Sigmoid colon (tissue), 7 donors: Measurements from ENCODE around the gene ZFAND6. TPM values are rescaled to one million over a fixed set of nuclear protein-coding genes. Genes with fewer than 3 reads are reported as not detected.

ENCODE experiments used
- DNase-seq: peaks from one replicate; pipeline ENCODE4 v3.0.0-alpha.2; 2019
- H3K27ac ChIP-seq, 4 donors: fragments of 200-600 bp; sonication (generic); one replicate each; pipeline ENCODE4 v1.5.1; 2016 to 2019; ENCODE audit warnings: mild to moderate bottlenecking in 1 of 4
- H3K27me3 ChIP-seq, 3 donors: fragments of 200-600 bp; sonication (generic); one replicate each; pipeline ENCODE4 v1.5.1; 2019; ENCODE audit warnings: mild to moderate bottlenecking in 1 of 3
- H3K36me3 ChIP-seq, 4 donors: fragments of 200-600 bp; sonication (generic); one replicate each; pipeline ENCODE4 v1.5.1; 2016 to 2019
- H3K4me1 ChIP-seq, 4 donors: fragments of 200-600 bp; sonication (generic); one replicate each; pipeline ENCODE4 v1.5.1; 2017 to 2019
- H3K4me3 ChIP-seq, 4 donors: fragments of 200-600 bp; sonication (generic); one replicate each; pipeline ENCODE4 v1.5.1; 2017 to 2019; ENCODE audit warnings: mild to moderate bottlenecking in 2 of 4, moderate library complexity in 1 of 4
- H3K9me3 ChIP-seq, 4 donors: fragments of 200-600 bp in 3 of 4; sonication (generic) in 3 of 4; one replicate each; pipeline versions ENCODE4 v1.5.1 to v1.6.1; 2013 to 2019
- CTCF ChIP-seq, 4 experiments: fragments of 450-650 bp in 3 of 4; fragments of 200-600 bp in 1 of 4; IDR thresholded peaks; one replicate each; pipeline ENCODE4 v1.5.1; 2016 to 2019; ENCODE audit warnings: antibody characterized with exemption in 4 of 4, mild to moderate bottlenecking in 3 of 4, moderate library complexity in 2 of 4
- EP300 ChIP-seq, 4 donors: sonication (generic); formaldehyde crosslinking; IDR thresholded peaks; one replicate each; pipeline ENCODE4 v1.6.1; 2017; ENCODE audit warnings: antibody characterized with exemption in 4 of 4
- POLR2A ChIP-seq, 2 donors: fragments of 450-650 bp; IDR thresholded peaks; one replicate each; pipeline ENCODE4 v1.6.1; 2016; ENCODE audit warnings: antibody characterized with exemption in 2 of 2, mild to moderate bottlenecking in 2 of 2, moderate library complexity in 2 of 2
- POLR2AphosphoS5 ChIP-seq, 4 donors: sonication (generic); formaldehyde crosslinking; IDR thresholded peaks; one replicate each; pipeline ENCODE4 v1.6.1; 2017; ENCODE audit warnings: antibody characterized with exemption in 4 of 4
- WGBS, 2 donors: extraction: QIAGEN DNeasy Blood & Tissue Kit; methylation state at CpG; one replicate each; pipeline ENCODE4 v1.1.7; 2013; 5-methylcytosine and 5-hydroxymethylcytosine counted together
- intact Hi-C: fragments of 100-400 bp; cut with DNase I; formaldehyde crosslinking; loops from one replicate; pipeline ENCODE4 v1.15.1; 2023
- polyA plus RNA-seq, 3 donors: library from polyadenylated mRNA; stranded (reverse); fragments of 200-250 nt; gene quantifications; one replicate each; pipeline ENCODE4 v1.2.3, GENCODE V29; 2013
- total RNA-seq, 4 donors: library from RNA; depleted of rRNA; stranded (reverse); fragments of >200 nt; gene quantifications; one replicate each; pipeline ENCODE4 v1.1.0, GENCODE V29; 2016
- donor health status: healthy with polysubstance abuse.
- donor health status: Bipolar disorder and iron deficiency.
- donor health status: healthy.

Gene ZFAND6
- total and polyA plus RNA-seq, 7 donors, result 65.8 to 188 (median 138) TPM

DNA sequence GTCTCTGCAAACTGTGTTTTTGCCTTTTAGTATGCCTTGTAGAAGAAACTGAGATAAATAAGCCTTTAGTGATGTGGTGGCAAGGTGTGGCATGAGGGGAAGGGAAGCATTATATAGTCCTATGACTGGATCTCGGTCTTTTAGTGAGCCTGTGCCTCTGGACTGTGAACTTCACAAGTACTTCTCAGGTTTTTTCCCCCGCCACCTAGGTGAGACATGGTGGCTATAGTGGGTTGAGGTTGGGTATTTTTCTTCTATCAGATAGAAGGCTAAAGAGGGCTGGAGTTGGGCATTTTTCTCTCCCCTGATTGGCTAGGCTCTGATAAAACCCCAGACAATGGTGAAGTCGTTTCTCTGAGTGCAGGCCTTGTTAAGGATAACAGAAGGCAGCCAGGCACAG, 38.7 kb upstream of the ZFAND6 start:
- no peak overlapping the region for H3K27ac ChIP-seq
- no peak overlapping the region for H3K4me3 ChIP-seq
- no peaks in the 10 kb centered on the region for H3K36me3 ChIP-seq
- no peaks in the 10 kb centered on the region for H3K9me3 ChIP-seq
- DNase-seq, result no peak
- intact Hi-C loops, result no loop called here
- WGBS, 2 donors, result 74 to 83% methylated on average over 3 of the region's 3 CpGs
- TF ChIP-seq POLR2AphosphoS5 (IDR thresholded peaks at IDR 0.05) (no peak), CTCF (IDR thresholded peaks at IDR 0.05) (no peak), EP300 (IDR thresholded peaks at IDR 0.05) (no peak), POLR2A (IDR thresholded peaks at IDR 0.05) (no peak)
- no peaks in the 10 kb centered on the region for H3K27me3 ChIP-seq
- no peaks in the 10 kb centered on the region for H3K4me1 ChIP-seq

- H3K27ac ChIP-seq, result no peak overlapping the region
- TF ChIP-seq POLR2A (IDR thresholded peaks at IDR 0.05) (no peak), CTCF (IDR thresholded peaks at IDR 0.05) (no peak), EP300 (IDR thresholded peaks at IDR 0.05) (no peak), POLR2AphosphoS5 (IDR thresholded peaks at IDR 0.05) (no peak)
- H3K4me1 ChIP-seq, result no peaks in the 10 kb centered on the region
- no peaks in the 10 kb centered on the region for H3K27me3 ChIP-seq
- intact Hi-C loops, result no loop called here
- DNase-seq, result no peak
- H3K9me3 ChIP-seq, result no peaks in the 10 kb centered on the region
- 93 to 94% methylated on average over 3 of the region's 3 CpGs for WGBS, 2 donors
- no peak overlapping the region for H3K4me3 ChIP-seq
- no peaks in the 10 kb centered on the region for H3K36me3 ChIP-seq
Observed at GRCh38 chr15:80026310-80026709, 33.2 kb upstream of the ZFAND6 start.

GRCh38 chr15:80026754-80027153, 32.7 kb upstream of the ZFAND6 start:
- intact Hi-C loops, result no loop called here
- no peaks in the 10 kb centered on the region for H3K4me1 ChIP-seq
- no peaks in the 10 kb centered on the region for H3K27me3 ChIP-seq
- H3K27ac ChIP-seq, result no peak overlapping the region
- no peaks in the 10 kb centered on the region for H3K36me3 ChIP-seq
- TF ChIP-seq CTCF (IDR thresholded peaks at IDR 0.05), result no peak
- TF ChIP-seq POLR2AphosphoS5 (IDR thresholded peaks at IDR 0.05), result no peak
- no peak for TF ChIP-seq EP300 (IDR thresholded peaks at IDR 0.05)
- TF ChIP-seq POLR2A (IDR thresholded peaks at IDR 0.05), result no peak
- no peaks in the 10 kb centered on the region for H3K9me3 ChIP-seq
- WGBS, 2 donors, result 83 to 84% methylated on average over 4 of the region's 4 CpGs
- DNase-seq, result no peak
- H3K4me3 ChIP-seq, result no peak overlapping the region

GRCh38 chr15:80028937-80029336, 30.5 kb upstream of the ZFAND6 start:
- intact Hi-C loops, result no loop called here
- Histone ChIP-seq H3K4me1 (peaks cover 0 to 7% (median 0%) of the 10 kb centered on the region in 4 donors), H3K4me3 (no peak overlapping the region), H3K27me3 (no peaks in the 10 kb centered on the region), H3K36me3 (no peaks in the 10 kb centered on the region), H3K9me3 (no peaks in the 10 kb centered on the region), H3K27ac (no peak overlapping the region)
- WGBS, 2 donors, result 83 to 90% methylated on average over 2 of the region's 2 CpGs
- DNase-seq, result no peak
- TF ChIP-seq POLR2A (IDR thresholded peaks at IDR 0.05) (no peak), CTCF (IDR thresholded peaks at IDR 0.05) (no peak), EP300 (IDR thresholded peaks at IDR 0.05) (no peak), POLR2AphosphoS5 (IDR thresholded peaks at IDR 0.05) (no peak)

GRCh38 chr15:80031841-80032240, 27.6 kb upstream of the ZFAND6 start:
- H3K36me3 ChIP-seq, result no peaks in the 10 kb centered on the region
- no peak overlapping the region for H3K27ac ChIP-seq
- no peaks in the 10 kb centered on the region for H3K9me3 ChIP-seq
- H3K4me3 ChIP-seq, result no peak overlapping the region
- no peak for DNase-seq
- H3K4me1 ChIP-seq, result peaks cover 0 to 7% (median 0%) of the 10 kb centered on the region in 4 donors
- no peaks in the 10 kb centered on the region for H3K27me3 ChIP-seq
- TF ChIP-seq CTCF (IDR thresholded peaks at IDR 0.05), result no peak
- TF ChIP-seq POLR2A (IDR thresholded peaks at IDR 0.05), result no peak
- no peak for TF ChIP-seq POLR2AphosphoS5 (IDR thresholded peaks at IDR 0.05)
- no peak for TF ChIP-seq EP300 (IDR thresholded peaks at IDR 0.05)
- intact Hi-C loops, result no loop called here
- WGBS, 2 donors, result 15 to 65% methylated on average over 3 of the region's 3 CpGs
